Astrocyte of the cerebellum (primary cell): ENCODE results near the gene NRP1.

Experiments used
- DNase-seq: peaks from one replicate; pipeline ENCODE4 v3.0.0-alpha.2; 2011; ENCODE audit warnings: low read depth
- H3K4me3 ChIP-seq: 2 replicates; pipeline ENCODE4 v1.5.1; 2011; ENCODE audit warnings: mild to moderate bottlenecking, low read depth, low read length, moderate library complexity
- CTCF ChIP-seq: IDR thresholded peaks from 2 replicates; pipeline ENCODE4 v1.5.1; 2012; ENCODE audit warnings: low read length, low read depth, moderate library complexity, mild to moderate bottlenecking; ENCODE audit errors: missing control alignments
- in situ Hi-C: cut with HindIII; loops from 2 replicates; pipeline ENCODE4 v1.10.0; 2017; ENCODE audit warnings: low sequenced_read_pairs

Gene NRP1

GRCh38 chr10:33160151-33160550 lies 174.3 kb downstream of the NRP1 start:
- no peak for DNase-seq
- no peak overlapping the region for H3K4me3 ChIP-seq
- no peak for TF ChIP-seq CTCF
- in situ Hi-C loops: no loop called here

DNA sequence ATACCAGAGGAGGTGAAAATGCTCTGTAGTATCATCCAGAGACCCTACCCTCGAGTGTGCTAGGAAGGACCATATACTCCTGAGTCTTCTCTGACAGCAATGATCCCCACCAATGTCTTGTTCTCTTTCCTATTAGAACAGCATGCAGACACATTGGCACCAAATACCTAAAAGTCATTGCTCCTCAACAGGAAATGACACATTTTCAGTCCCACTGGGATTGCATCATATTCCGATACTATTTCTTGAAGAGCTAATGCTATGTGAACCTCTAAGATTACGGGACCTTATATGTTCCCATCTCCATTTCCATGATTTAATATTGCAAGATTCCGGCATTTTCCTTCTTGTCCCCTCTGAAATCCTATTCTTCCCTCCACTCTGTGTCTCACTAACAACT lies 177.4 kb downstream of the NRP1 start:
- in situ Hi-C loops: no loop called here
- DNase-seq: no peak
- no peak for TF ChIP-seq CTCF

DNA sequence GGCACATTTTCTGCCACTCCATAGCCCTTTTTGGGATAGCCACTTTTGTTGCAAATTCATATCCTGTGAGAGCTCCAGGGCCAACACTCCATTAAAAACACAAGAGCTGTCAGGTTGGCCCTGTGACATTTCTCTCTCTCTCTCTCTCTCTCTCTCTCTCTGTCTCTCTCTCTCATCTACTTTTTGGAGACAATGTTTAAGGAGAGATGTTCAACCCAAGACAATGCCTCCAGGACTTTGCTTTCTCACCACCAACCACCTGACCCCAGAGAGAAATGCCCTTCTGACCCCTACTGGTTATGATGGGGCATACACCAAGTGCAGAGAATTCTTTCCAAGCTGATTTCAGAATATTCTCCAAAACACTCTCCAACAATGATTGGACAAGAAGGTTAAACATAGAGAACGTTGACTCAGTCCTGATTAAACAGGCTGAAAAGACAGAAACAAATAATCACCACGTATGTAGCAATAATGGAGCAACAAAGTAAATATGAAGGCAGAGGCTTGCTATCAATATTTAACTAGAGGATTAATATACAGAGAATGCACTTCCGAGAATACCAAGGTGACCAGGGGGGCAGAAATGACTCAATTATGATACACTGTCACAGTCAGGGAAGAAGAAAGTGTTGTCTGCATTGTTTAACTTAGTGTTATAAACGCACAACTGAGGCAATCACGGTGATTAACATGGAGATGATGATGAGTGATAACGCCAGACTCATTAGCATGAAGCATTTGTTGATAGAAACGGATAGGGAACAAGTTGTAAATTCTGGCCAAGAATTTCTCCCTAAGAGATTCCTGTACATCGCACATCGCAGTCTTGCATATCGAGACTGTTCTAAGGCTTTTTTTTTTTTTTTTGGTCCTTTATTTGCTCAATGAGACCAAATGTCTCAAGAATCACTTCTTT lies 178.5 kb downstream of the NRP1 start:
- in situ Hi-C loops: no loop called here
- H3K4me3 ChIP-seq: no peak overlapping the region
- no peak for DNase-seq
- TF ChIP-seq CTCF: peak; percentile 67

More for the DNA sequence above, 177.4 kb downstream of the NRP1 start:
- no peak overlapping the region for H3K4me3 ChIP-seq

GRCh38 chr10:33154590-33154989 lies 179.9 kb downstream of the NRP1 start:
- H3K4me3 ChIP-seq: no peak overlapping the region
- in situ Hi-C loops: no loop called here
- DNase-seq: no peak
- no peak for TF ChIP-seq CTCF

DNA sequence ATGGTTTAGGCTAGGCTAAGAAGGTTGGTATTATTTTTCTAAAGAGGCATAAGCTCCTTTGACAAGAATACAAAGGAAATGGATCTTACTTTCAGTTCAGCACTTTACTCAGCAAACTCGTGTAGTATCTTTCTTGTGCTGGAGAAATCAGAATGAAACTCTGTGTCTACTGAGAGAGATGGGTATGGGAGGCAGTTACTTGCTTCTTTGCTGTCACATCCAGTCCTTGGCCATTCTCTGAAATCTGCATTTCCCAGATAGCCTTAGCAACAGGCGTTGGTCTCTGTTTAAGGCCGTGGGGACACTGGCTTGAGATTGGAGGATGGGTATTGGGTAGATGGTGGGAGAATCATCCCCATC lies 180.5 kb downstream of the NRP1 start:
- no peak overlapping the region for H3K4me3 ChIP-seq
- DNase-seq: no peak
- TF ChIP-seq CTCF: no peak
- in situ Hi-C loops: no loop called here

- TF ChIP-seq CTCF: no peak
- DNase-seq: no peak
- in situ Hi-C loops: no loop called here
- no peak overlapping the region for H3K4me3 ChIP-seq
Measured at GRCh38 chr10:33153251-33153967, 181.1 kb downstream of the NRP1 start.
